Activated B cell treated with CpG ODN at 0.5 μM for 24 hours (primary cell): ENCODE data around the gene PGLYRP2. TPM values are rescaled to one million over a fixed set of nuclear protein-coding genes. Genes with fewer than 3 reads are reported as not detected.

ENCODE experiments used
- ATAC-seq: fragments of 200-7000 bp; cut with Tn5 transposase; one replicate; pipeline ENCODE4 v1.10.0; 2021; ENCODE audit warnings: low read depth, mild to moderate bottlenecking, moderate library complexity
- CTCF ChIA-PET: fragments of 350-600 bp; sonication (Branson Sonifier 250); formaldehyde crosslinking; loops from one replicate; lab custom pipeline; 2021; ENCODE audit warnings: antibody characterized with exemption; lab: Charles Lee
- POLR2A ChIA-PET: fragments of 350-600 bp; sonication (Branson Sonifier 250); formaldehyde crosslinking; loops from one replicate; lab custom pipeline; 2021; ENCODE audit warnings: antibody characterized with exemption; lab: Charles Lee
- DNase-seq: peaks from one replicate; pipeline ENCODE4 v3.0.0; 2022
- H3K27ac Mint-ChIP-seq: one replicate; pipeline ENCODE4 v1.8.0; 2020; ENCODE audit warnings: mixed read lengths
- H3K27me3 Mint-ChIP-seq: one replicate; pipeline ENCODE4 v1.8.0; 2021; ENCODE audit warnings: mixed read lengths
- H3K36me3 Mint-ChIP-seq: one replicate; pipeline ENCODE4 v1.8.0; 2021; ENCODE audit warnings: low read depth, mixed read lengths
- H3K4me1 Mint-ChIP-seq: one replicate; pipeline ENCODE4 v1.8.0; 2021; ENCODE audit warnings: mixed read lengths
- H3K4me3 Mint-ChIP-seq: one replicate; pipeline ENCODE4 v1.8.0; 2020; ENCODE audit warnings: mild to moderate bottlenecking, mixed read lengths
- H3K9me3 Mint-ChIP-seq: one replicate; pipeline ENCODE4 v1.8.0; 2020; ENCODE audit warnings: mixed read lengths
- CTCF ChIP-seq: fragments of 200-600 bp; IDR thresholded peaks from one replicate; pipeline ENCODE4 v1.8.0; 2022; ENCODE audit warnings: antibody characterized with exemption, mild to moderate bottlenecking
- intact Hi-C: fragments of 100-400 bp; cut with micrococcal nuclease; formaldehyde crosslinking; loops from one replicate; pipeline ENCODE4 v1.15.1; 2024
- total RNA-seq: library from RNA; stranded (reverse); gene quantifications from 2 replicates; pipeline ENCODE4 v1.2.3, GENCODE V29; 2022

Gene PGLYRP2
- total RNA-seq, 1 donor from 2014 or later: not detected

- H3K4me3 Mint-ChIP-seq: no peak overlapping the region
- intact Hi-C loops: no loop called here
- H3K27me3 Mint-ChIP-seq: no peaks in the 10 kb centered on the region
- H3K36me3 Mint-ChIP-seq: no peaks in the 10 kb centered on the region
- ChIA-PET CTCF (no interaction called here), POLR2A (no interaction called here)
- no peaks in the 10 kb centered on the region for H3K9me3 Mint-ChIP-seq
- no peak overlapping the region for H3K27ac Mint-ChIP-seq
- no peak for DNase-seq
- peaks cover 10% of the 10 kb centered on the region for H3K4me1 Mint-ChIP-seq
- no peak for ATAC-seq
- TF ChIP-seq CTCF: no peak
Observed at GRCh38 chr19:15444505-15445226, 34.6 kb downstream of the PGLYRP2 start.

- DNase-seq: no peak
- ChIA-PET CTCF (no interaction called here), POLR2A (no interaction called here)
- Mint-ChIP-seq H3K4me1 (peaks cover 8% of the 10 kb centered on the region), H3K4me3 (no peak overlapping the region), H3K27me3 (no peaks in the 10 kb centered on the region), H3K27ac (no peak overlapping the region), H3K9me3 (no peaks in the 10 kb centered on the region), H3K36me3 (no peaks in the 10 kb centered on the region)
- ATAC-seq: no peak
- TF ChIP-seq CTCF: no peak
- intact Hi-C loops: no loop called here
Observed at GRCh38 chr19:15443838-15444237, 35.5 kb downstream of the PGLYRP2 start.

GRCh38 chr19:15443325-15443724 lies 36.0 kb downstream of the PGLYRP2 start:
- Mint-ChIP-seq H3K27ac (no peak overlapping the region), H3K4me1 (peaks cover 3% of the 10 kb centered on the region)
- ATAC-seq: no peak

GRCh38 chr19:15442142-15442920 lies 37.0 kb downstream of the PGLYRP2 start:
- ChIA-PET CTCF (no interaction called here), POLR2A (interaction anchor here (1.2 kb wide), 1 partner anchor 24 kb away, joined by 3 read pairs; the partner anchor contains the start of gene AKAP8L)
- no peaks in the 10 kb centered on the region for H3K36me3 Mint-ChIP-seq
- ATAC-seq (no peak), DNase-seq (no peak)
- no peaks in the 10 kb centered on the region for H3K9me3 Mint-ChIP-seq
- H3K4me1 Mint-ChIP-seq: no peaks in the 10 kb centered on the region
- H3K4me3 Mint-ChIP-seq: no peak overlapping the region
- H3K27ac Mint-ChIP-seq: no peak overlapping the region
- TF ChIP-seq CTCF: no peak
- intact Hi-C loops: no loop called here
- no peaks in the 10 kb centered on the region for H3K27me3 Mint-ChIP-seq

More at GRCh38 chr19:15443325-15443724, 36.0 kb downstream of the PGLYRP2 start:
- intact Hi-C loops: no loop called here
- no peak for TF ChIP-seq CTCF
- DNase-seq: no peak
- CTCF ChIA-PET: no interaction called here
- no peaks in the 10 kb centered on the region for H3K36me3 Mint-ChIP-seq
- no peak overlapping the region for H3K4me3 Mint-ChIP-seq
- no peaks in the 10 kb centered on the region for H3K27me3 Mint-ChIP-seq
- POLR2A ChIA-PET: no interaction called here
- H3K9me3 Mint-ChIP-seq: no peaks in the 10 kb centered on the region

- no peak for ATAC-seq
- TF ChIP-seq CTCF: no peak
- DNase-seq: no peak
- Mint-ChIP-seq H3K4me3 (no peak overlapping the region), H3K9me3 (no peaks in the 10 kb centered on the region), H3K4me1 (no peaks in the 10 kb centered on the region), H3K36me3 (no peaks in the 10 kb centered on the region), H3K27ac (no peak overlapping the region), H3K27me3 (no peaks in the 10 kb centered on the region)
- POLR2A ChIA-PET: no interaction called here
- intact Hi-C loops: no loop called here
- CTCF ChIA-PET: no interaction called here
Observed at GRCh38 chr19:15441317-15441716, 38.0 kb downstream of the PGLYRP2 start.
